Measurements from ENCODE around the gene LONRF2.

The LONRF2 gene

GRCh38 chr2:100239486-100240210, 82.7 kb downstream of the LONRF2 start:
- Histone ChIP-seq H3K27ac (ENCODE audit: low read depth, low read length) (no peak overlapping the region), H3K27me3 (ENCODE audit: control insufficient read depth in 1 of 2, insufficient read depth in 2 of 2, low read length in 2 of 2) (no peaks in the 10 kb centered on the region), H3K4me1 (ENCODE audit: insufficient read depth, low read length) (peaks cover 7% of the 10 kb centered on the region)

GRCh38 chr2:100238471-100238870, 83.8 kb downstream of the LONRF2 start:
- H3K27me3 ChIP-seq (ENCODE audit: control insufficient read depth in 1 of 2, insufficient read depth in 2 of 2, low read length in 2 of 2): no peaks in the 10 kb centered on the region
- no peak overlapping the region for H3K9ac ChIP-seq (ENCODE audit: low read length)
- H3K4me1 ChIP-seq (ENCODE audit: insufficient read depth, low read length): peaks cover 7% of the 10 kb centered on the region
- H3K9me3 ChIP-seq (ENCODE audit: low read length): no peaks in the 10 kb centered on the region
- no peaks in the 10 kb centered on the region for H3K36me3 ChIP-seq (ENCODE audit: insufficient read depth, low read length)
- H3K4me3 ChIP-seq (ENCODE audit: low read depth in 1 of 2, low read length in 2 of 2): no peak overlapping the region
- H3K27ac ChIP-seq (ENCODE audit: low read depth, low read length): no peak overlapping the region

More at GRCh38 chr2:100239486-100240210, 82.7 kb downstream of the LONRF2 start:
- no peak overlapping the region for H3K9ac ChIP-seq (ENCODE audit: low read length)
- H3K36me3 ChIP-seq (ENCODE audit: insufficient read depth, low read length): no peaks in the 10 kb centered on the region
- no peak overlapping the region for H3K4me3 ChIP-seq (ENCODE audit: low read depth in 1 of 2, low read length in 2 of 2)
- H3K9me3 ChIP-seq (ENCODE audit: low read length): no peaks in the 10 kb centered on the region

- Histone ChIP-seq H3K9me3 (ENCODE audit: low read length) (no peaks in the 10 kb centered on the region), H3K9ac (ENCODE audit: low read length) (no peak overlapping the region), H3K4me1 (ENCODE audit: insufficient read depth, low read length) (peaks cover 5% of the 10 kb centered on the region), H3K4me3 (ENCODE audit: low read depth in 1 of 2, low read length in 2 of 2) (no peak overlapping the region), H3K27ac (ENCODE audit: low read depth, low read length) (no peak overlapping the region), H3K36me3 (ENCODE audit: insufficient read depth, low read length) (no peaks in the 10 kb centered on the region), H3K27me3 (ENCODE audit: control insufficient read depth in 1 of 2, insufficient read depth in 2 of 2, low read length in 2 of 2) (no peaks in the 10 kb centered on the region)
Measured at GRCh38 chr2:100237770-100238169, 84.5 kb downstream of the LONRF2 start.

- Histone ChIP-seq H3K4me1 (ENCODE audit: insufficient read depth, low read length) (no peaks in the 10 kb centered on the region), H3K27ac (ENCODE audit: low read depth, low read length) (no peak overlapping the region), H3K4me3 (ENCODE audit: low read depth in 1 of 2, low read length in 2 of 2) (no peak overlapping the region), H3K9ac (ENCODE audit: low read length) (no peak overlapping the region), H3K9me3 (ENCODE audit: low read length) (no peaks in the 10 kb centered on the region), H3K27me3 (ENCODE audit: control insufficient read depth in 1 of 2, insufficient read depth in 2 of 2, low read length in 2 of 2) (no peaks in the 10 kb centered on the region), H3K36me3 (ENCODE audit: insufficient read depth, low read length) (no peaks in the 10 kb centered on the region)
Measured at GRCh38 chr2:100237163-100237562, 85.1 kb downstream of the LONRF2 start.

GRCh38 chr2:100236166-100236565, 86.1 kb downstream of the LONRF2 start:
- Histone ChIP-seq H3K4me1 (ENCODE audit: insufficient read depth, low read length) (no peaks in the 10 kb centered on the region), H3K36me3 (ENCODE audit: insufficient read depth, low read length) (no peaks in the 10 kb centered on the region), H3K9me3 (ENCODE audit: low read length) (no peaks in the 10 kb centered on the region), H3K9ac (ENCODE audit: low read length) (no peak overlapping the region), H3K4me3 (ENCODE audit: low read depth in 1 of 2, low read length in 2 of 2) (no peak overlapping the region), H3K27ac (ENCODE audit: low read depth, low read length) (no peak overlapping the region), H3K27me3 (ENCODE audit: control insufficient read depth in 1 of 2, insufficient read depth in 2 of 2, low read length in 2 of 2) (no peaks in the 10 kb centered on the region)

GRCh38 chr2:100235581-100235980, 86.7 kb downstream of the LONRF2 start:
- Histone ChIP-seq H3K9ac (ENCODE audit: low read length) (no peak overlapping the region), H3K36me3 (ENCODE audit: insufficient read depth, low read length) (no peaks in the 10 kb centered on the region), H3K27me3 (ENCODE audit: control insufficient read depth in 1 of 2, insufficient read depth in 2 of 2, low read length in 2 of 2) (no peaks in the 10 kb centered on the region), H3K4me1 (ENCODE audit: insufficient read depth, low read length) (no peaks in the 10 kb centered on the region), H3K9me3 (ENCODE audit: low read length) (no peaks in the 10 kb centered on the region), H3K27ac (ENCODE audit: low read depth, low read length) (no peak overlapping the region), H3K4me3 (ENCODE audit: low read depth in 1 of 2, low read length in 2 of 2) (no peak overlapping the region)

- H3K27ac ChIP-seq (ENCODE audit: low read depth, low read length): no peak overlapping the region
Measured at GRCh38 chr2:100235098-100235497, 87.2 kb downstream of the LONRF2 start.

GRCh38 chr2:100234141-100234540, 88.2 kb downstream of the LONRF2 start:
- no peak overlapping the region for H3K9ac ChIP-seq (ENCODE audit: low read length)
- H3K27me3 ChIP-seq (ENCODE audit: control insufficient read depth in 1 of 2, insufficient read depth in 2 of 2, low read length in 2 of 2): no peaks in the 10 kb centered on the region
- no peaks in the 10 kb centered on the region for H3K4me1 ChIP-seq (ENCODE audit: insufficient read depth, low read length)
- H3K36me3 ChIP-seq (ENCODE audit: insufficient read depth, low read length): no peaks in the 10 kb centered on the region
- H3K9me3 ChIP-seq (ENCODE audit: low read length): no peaks in the 10 kb centered on the region
- H3K27ac ChIP-seq (ENCODE audit: low read depth, low read length): no peak overlapping the region
- H3K4me3 ChIP-seq (ENCODE audit: low read depth in 1 of 2, low read length in 2 of 2): no peak overlapping the region

More at GRCh38 chr2:100235098-100235497, 87.2 kb downstream of the LONRF2 start:
- Histone ChIP-seq H3K36me3 (ENCODE audit: insufficient read depth, low read length) (no peaks in the 10 kb centered on the region), H3K4me3 (ENCODE audit: low read depth in 1 of 2, low read length in 2 of 2) (no peak overlapping the region), H3K9me3 (ENCODE audit: low read length) (no peaks in the 10 kb centered on the region), H3K4me1 (ENCODE audit: insufficient read depth, low read length) (no peaks in the 10 kb centered on the region), H3K9ac (ENCODE audit: low read length) (no peak overlapping the region), H3K27me3 (ENCODE audit: control insufficient read depth in 1 of 2, insufficient read depth in 2 of 2, low read length in 2 of 2) (no peaks in the 10 kb centered on the region)

GRCh38 chr2:100233061-100233460, 89.2 kb downstream of the LONRF2 start:
- Histone ChIP-seq H3K36me3 (ENCODE audit: insufficient read depth, low read length) (no peaks in the 10 kb centered on the region), H3K27ac (ENCODE audit: low read depth, low read length) (no peak overlapping the region), H3K4me1 (ENCODE audit: insufficient read depth, low read length) (no peaks in the 10 kb centered on the region)

GRCh38 chr2:100230754-100231153, 91.5 kb downstream of the LONRF2 start:
- Histone ChIP-seq H3K36me3 (ENCODE audit: insufficient read depth, low read length) (no peaks in the 10 kb centered on the region), H3K9ac (ENCODE audit: low read length) (no peak overlapping the region), H3K9me3 (ENCODE audit: low read length) (no peaks in the 10 kb centered on the region), H3K27ac (ENCODE audit: low read depth, low read length) (no peak overlapping the region), H3K4me3 (ENCODE audit: low read depth in 1 of 2, low read length in 2 of 2) (no peak overlapping the region), H3K27me3 (ENCODE audit: control insufficient read depth in 1 of 2, insufficient read depth in 2 of 2, low read length in 2 of 2) (no peaks in the 10 kb centered on the region), H3K4me1 (ENCODE audit: insufficient read depth, low read length) (no peaks in the 10 kb centered on the region)

More at GRCh38 chr2:100233061-100233460, 89.2 kb downstream of the LONRF2 start:
- no peaks in the 10 kb centered on the region for H3K27me3 ChIP-seq (ENCODE audit: control insufficient read depth in 1 of 2, insufficient read depth in 2 of 2, low read length in 2 of 2)
- no peaks in the 10 kb centered on the region for H3K9me3 ChIP-seq (ENCODE audit: low read length)
- no peak overlapping the region for H3K4me3 ChIP-seq (ENCODE audit: low read depth in 1 of 2, low read length in 2 of 2)
- no peak overlapping the region for H3K9ac ChIP-seq (ENCODE audit: low read length)

- Histone ChIP-seq H3K27ac (ENCODE audit: low read depth, low read length) (no peak overlapping the region), H3K9ac (ENCODE audit: low read length) (no peak overlapping the region), H3K27me3 (ENCODE audit: control insufficient read depth in 1 of 2, insufficient read depth in 2 of 2, low read length in 2 of 2) (no peaks in the 10 kb centered on the region), H3K9me3 (ENCODE audit: low read length) (no peaks in the 10 kb centered on the region), H3K4me1 (ENCODE audit: insufficient read depth, low read length) (no peaks in the 10 kb centered on the region), H3K36me3 (ENCODE audit: insufficient read depth, low read length) (no peaks in the 10 kb centered on the region), H3K4me3 (ENCODE audit: low read depth in 1 of 2, low read length in 2 of 2) (no peak overlapping the region)
Measured at GRCh38 chr2:100228967-100229366, 93.3 kb downstream of the LONRF2 start.

- H3K4me3 ChIP-seq (ENCODE audit: low read depth in 1 of 2, low read length in 2 of 2): no peak overlapping the region
Measured at GRCh38 chr2:100228415-100228814, 93.9 kb downstream of the LONRF2 start.

More at GRCh38 chr2:100228415-100228814, 93.9 kb downstream of the LONRF2 start:
- H3K9ac ChIP-seq (ENCODE audit: low read length): no peak overlapping the region
- no peak overlapping the region for H3K27ac ChIP-seq (ENCODE audit: low read depth, low read length)
- no peaks in the 10 kb centered on the region for H3K4me1 ChIP-seq (ENCODE audit: insufficient read depth, low read length)
- no peaks in the 10 kb centered on the region for H3K36me3 ChIP-seq (ENCODE audit: insufficient read depth, low read length)
- H3K27me3 ChIP-seq (ENCODE audit: control insufficient read depth in 1 of 2, insufficient read depth in 2 of 2, low read length in 2 of 2): no peaks in the 10 kb centered on the region
- no peaks in the 10 kb centered on the region for H3K9me3 ChIP-seq (ENCODE audit: low read length)
